ENCODE measurements around the gene MGP. TPM values are rescaled to one million over a fixed set of nuclear protein-coding genes. Genes with fewer than 3 reads are reported as not detected.

MGP gene
- polyA plus RNA-seq (2012; rRNA removed): 76.2 and 109 TPM in 2 replicates
- polyA plus RNA-seq (2012; cell fraction: cytosol; rRNA removed): 103 and 113 TPM in 2 replicates
- polyA plus RNA-seq (2012; cell fraction: nucleus; rRNA removed): 41.9 and 53.5 TPM in 2 replicates

DNA sequence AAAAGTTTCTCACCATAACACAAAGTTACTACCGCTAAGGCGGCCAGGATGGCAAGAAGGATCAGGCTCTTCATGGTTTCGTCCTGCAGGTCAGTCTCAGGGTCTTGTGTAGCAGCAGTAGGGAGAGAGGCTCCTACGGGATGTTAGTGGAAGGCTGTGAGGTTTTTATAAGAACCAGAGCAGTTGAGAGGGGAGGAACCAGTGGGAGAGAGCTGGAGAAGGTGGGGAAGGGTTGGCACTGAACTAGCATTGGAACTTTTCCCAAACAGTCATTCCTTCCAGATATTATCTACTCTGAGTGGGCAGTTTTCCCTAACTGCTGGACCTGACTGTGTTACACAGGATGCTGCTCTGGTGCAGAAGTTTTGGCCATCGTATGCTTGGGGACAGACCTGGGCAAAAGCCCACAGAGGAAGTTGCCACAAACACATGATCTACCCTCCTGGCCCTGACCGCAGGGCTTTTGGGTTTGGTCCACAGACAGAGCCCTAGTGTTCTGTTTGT is at the start of gene MGP:
Gene MGP (minus strand): TSS at position 137 of the 504 bp plus-strand sequence. CDS start 63 bp downstream, at position 74.
- peak within 1 kb of the TSS; percentile 69 to 75 for H3K27ac ChIP-seq (ENCODE audit: low read depth in 2 of 2, low read length in 1 of 2)
- H3K79me2 ChIP-seq (ENCODE audit: insufficient read depth): no peaks in the 10 kb centered on the region
- POLR2A ChIA-PET: no interaction called here
- no peaks in the 10 kb centered on the region for H3F3A ChIP-seq (replicated peaks; ENCODE audit: insufficient read depth)
- H3K27me3 ChIP-seq (ENCODE audit: insufficient read depth): no peaks in the 10 kb centered on the region
- DNase-seq: no peak
- peak; percentile 66 for TF ChIP-seq PBX3 (IDR thresholded peaks at IDR 0.05)
- peak in 1 of 2 experiments; percentile 62; a peak in 1 of 4 replicates for TF ChIP-seq EP300 (IDR thresholded peaks at IDR 0.05; ENCODE audit: borderline replicate concordance in 1 of 2, low read depth in 1 of 2, low read length in 1 of 2)
- no peak for TF ChIP-seq RXRA (IDR thresholded peaks at IDR 0.05; ENCODE audit: borderline replicate concordance, low read depth)
- TF ChIP-seq SIN3A (IDR thresholded peaks at IDR 0.05; ENCODE audit: borderline replicate concordance, low read depth, low read length): 0 out of 2 replicates have a peak, but pooled peaks have one; percentile 13
- TF ChIP-seq TAF1 (IDR thresholded peaks at IDR 0.05; ENCODE audit: borderline replicate concordance, low read depth, low read length): no peak
- TF ChIP-seq FOSL2 (IDR thresholded peaks at IDR 0.05; ENCODE audit: borderline replicate concordance, low read depth): peak; percentile 33; the same call in 1 of the 2 replicates
- TF ChIP-seq NFIC (IDR thresholded peaks at IDR 0.05; ENCODE audit: borderline replicate concordance): peak; percentile 95
- TF ChIP-seq, protein P1, sequence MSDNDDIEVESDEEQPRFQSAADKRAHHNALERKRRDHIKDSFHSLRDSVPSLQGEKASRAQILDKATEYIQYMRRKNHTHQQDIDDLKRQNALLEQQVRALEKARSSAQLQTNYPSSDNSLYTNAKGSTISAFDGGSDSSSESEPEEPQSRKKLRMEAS (IDR thresholded peaks at IDR 0.05; ENCODE audit: low read depth): peak; percentile 32; the same call in 1 of the 2 replicates
- TF ChIP-seq POLR2AphosphoS5 (IDR thresholded peaks at IDR 0.05; ENCODE audit: low read depth, low read length): peak; percentile 54; the same call in 1 of the 2 replicates
- no peak for TF ChIP-seq FOXM1 (IDR thresholded peaks at IDR 0.05; ENCODE audit: low read depth)
- peak; percentile 57 for TF ChIP-seq JUND (IDR thresholded peaks at IDR 0.05)
- TF ChIP-seq REST (IDR thresholded peaks at IDR 0.05; ENCODE audit: low read depth, low read length): 0 out of 2 replicates have a peak, but pooled peaks have one; percentile 36
- TF ChIP-seq TCF12 (IDR thresholded peaks at IDR 0.05): peak; percentile 58
- CTCF ChIA-PET: no interaction called here
- H2AFZ ChIP-seq (ENCODE audit: low read depth): peak within 1 kb of the TSS; percentile 70
- no peaks in the 10 kb centered on the region for H3K9me2 ChIP-seq
- peaks cover 0 to 11% of the 10 kb centered on the region in 2 experiments for H3K36me3 ChIP-seq (replicated peaks in 1 of 2; ENCODE audit: control insufficient read depth in 1 of 2, insufficient read depth in 2 of 2, low read length in 1 of 2)
- H3K4me1 ChIP-seq (ENCODE audit: control insufficient read depth in 1 of 2, insufficient read depth in 2 of 2, low read depth in 1 of 2, low read length in 1 of 2): peaks cover 9 to 11% of the 10 kb centered on the region in 2 experiments; a peak in 3 of 4 replicates
- peak within 1 kb of the TSS; percentile 77 for H3K4me2 ChIP-seq
- 31% methylated on average over 6 of the region's 6 CpGs for WGBS (ENCODE audit: low lambda C conversion rate)
- no peaks in the 10 kb centered on the region for H4K20me1 ChIP-seq (ENCODE audit: insufficient read depth)
- H3K4me3 ChIP-seq (ENCODE audit: low read depth in 2 of 2, low read length in 1 of 2): peak within 1 kb of the TSS; percentile 45 to 55; a peak in 3 of 4 replicates
- H3K9ac ChIP-seq: peak within 1 kb of the TSS; percentile 51; the same call in 1 of the 2 replicates
- no peaks in the 10 kb centered on the region for H3K9me3 ChIP-seq

Measured in SK-N-SH (cell line).